IPS-20b (cell line): ENCODE data around the gene MOB3B.

ENCODE experiments used
- H3K27ac ChIP-seq: one replicate; pipeline ENCODE4 v1.5.1; 2013; ENCODE audit warnings: low read length
- H3K27me3 ChIP-seq: 2 replicates; pipeline ENCODE4 v1.6.1; 2013; ENCODE audit warnings: mild to moderate bottlenecking, low read length, inconsistent platforms; ENCODE audit not compliant: insufficient read depth
- H3K36me3 ChIP-seq: 2 replicates; pipeline ENCODE4 v1.6.1; 2013; ENCODE audit warnings: low read depth, mild to moderate bottlenecking, inconsistent platforms, low read length, moderate library complexity; ENCODE audit not compliant: insufficient read depth
- H3K4me1 ChIP-seq: 2 replicates; pipeline ENCODE4 v1.6.1; 2013; ENCODE audit warnings: mild to moderate bottlenecking, control low read depth, inconsistent platforms, low read length, moderate library complexity; ENCODE audit not compliant: insufficient read depth
- H3K4me3 ChIP-seq: 2 replicates; pipeline ENCODE4 v1.5.1; 2013; ENCODE audit warnings: mild to moderate bottlenecking, low read length, inconsistent platforms
- H3K9ac ChIP-seq: 2 replicates; pipeline ENCODE4 v1.6.1; 2013; ENCODE audit warnings: low read depth, mild to moderate bottlenecking, inconsistent platforms, low read length, moderate library complexity
- H3K9me3 ChIP-seq: 2 replicates; pipeline ENCODE4 v1.6.1; 2013; ENCODE audit warnings: mild to moderate bottlenecking, low read depth, low read length, inconsistent platforms; ENCODE audit not compliant: insufficient read depth

Gene MOB3B

GRCh38 chr9:27350382-27350976 lies 179.1 kb downstream of the MOB3B start:
- H3K36me3 ChIP-seq: no peaks in the 10 kb centered on the region
- peaks cover 30% of the 10 kb centered on the region for H3K4me1 ChIP-seq
- no peak overlapping the region for H3K27ac ChIP-seq
- no peak overlapping the region for H3K9ac ChIP-seq
- H3K27me3 ChIP-seq: no peaks in the 10 kb centered on the region
- no peaks in the 10 kb centered on the region for H3K9me3 ChIP-seq
- no peak overlapping the region for H3K4me3 ChIP-seq

GRCh38 chr9:27349698-27350080 lies 179.9 kb downstream of the MOB3B start:
- Histone ChIP-seq H3K4me1 (peaks cover 30% of the 10 kb centered on the region), H3K4me3 (no peak overlapping the region), H3K36me3 (no peaks in the 10 kb centered on the region), H3K27ac (no peak overlapping the region), H3K27me3 (no peaks in the 10 kb centered on the region), H3K9ac (no peak overlapping the region), H3K9me3 (no peaks in the 10 kb centered on the region)

- Histone ChIP-seq H3K9ac (no peak overlapping the region), H3K9me3 (no peaks in the 10 kb centered on the region), H3K27ac (no peak overlapping the region), H3K4me3 (no peak overlapping the region), H3K36me3 (no peaks in the 10 kb centered on the region), H3K27me3 (no peaks in the 10 kb centered on the region), H3K4me1 (peaks cover 27% of the 10 kb centered on the region)
These were observed 180.6 kb downstream of the MOB3B start for GRCh38 chr9:27348785-27349697.

GRCh38 chr9:27347889-27348288 lies 181.7 kb downstream of the MOB3B start:
- Histone ChIP-seq H3K9ac (no peak overlapping the region), H3K27me3 (no peaks in the 10 kb centered on the region), H3K4me3 (no peak overlapping the region), H3K9me3 (no peaks in the 10 kb centered on the region), H3K36me3 (no peaks in the 10 kb centered on the region), H3K27ac (no peak overlapping the region), H3K4me1 (peaks cover 15% of the 10 kb centered on the region; the same call in 1 of the 2 replicates)

- Histone ChIP-seq H3K36me3 (no peaks in the 10 kb centered on the region), H3K4me3 (no peak overlapping the region), H3K4me1 (peaks cover 19% of the 10 kb centered on the region; the same call in 1 of the 2 replicates), H3K9ac (no peak overlapping the region), H3K9me3 (no peaks in the 10 kb centered on the region), H3K27me3 (no peaks in the 10 kb centered on the region), H3K27ac (no peak overlapping the region)
These were observed 184.8 kb downstream of the MOB3B start for GRCh38 chr9:27344776-27345175.

GRCh38 chr9:27341545-27342294 lies 187.9 kb downstream of the MOB3B start:
- Histone ChIP-seq H3K36me3 (no peaks in the 10 kb centered on the region), H3K4me3 (no peak overlapping the region), H3K27ac (no peak overlapping the region), H3K4me1 (peaks cover 10% of the 10 kb centered on the region; the same call in 1 of the 2 replicates), H3K27me3 (no peaks in the 10 kb centered on the region), H3K9ac (no peak overlapping the region), H3K9me3 (no peaks in the 10 kb centered on the region)

GRCh38 chr9:27340961-27341511 lies 188.6 kb downstream of the MOB3B start:
- Histone ChIP-seq H3K36me3 (no peaks in the 10 kb centered on the region), H3K27me3 (no peaks in the 10 kb centered on the region), H3K9me3 (no peaks in the 10 kb centered on the region)

GRCh38 chr9:27340285-27340674 lies 189.3 kb downstream of the MOB3B start:
- Histone ChIP-seq H3K27ac (no peak overlapping the region), H3K4me1 (peaks cover 20% of the 10 kb centered on the region; the same call in 1 of the 2 replicates), H3K9me3 (no peaks in the 10 kb centered on the region)

More at GRCh38 chr9:27340961-27341511, 188.6 kb downstream of the MOB3B start:
- Histone ChIP-seq H3K4me1 (peaks cover 16% of the 10 kb centered on the region; the same call in 1 of the 2 replicates), H3K9ac (no peak overlapping the region), H3K4me3 (no peak overlapping the region), H3K27ac (no peak overlapping the region)

GRCh38 chr9:27339661-27340284 lies 189.8 kb downstream of the MOB3B start:
- Histone ChIP-seq H3K9ac (no peak overlapping the region), H3K4me1 (peaks cover 20% of the 10 kb centered on the region; the same call in 1 of the 2 replicates), H3K9me3 (no peaks in the 10 kb centered on the region), H3K27me3 (no peaks in the 10 kb centered on the region), H3K4me3 (no peak overlapping the region), H3K36me3 (no peaks in the 10 kb centered on the region), H3K27ac (no peak overlapping the region)

More at GRCh38 chr9:27340285-27340674, 189.3 kb downstream of the MOB3B start:
- Histone ChIP-seq H3K36me3 (no peaks in the 10 kb centered on the region), H3K27me3 (no peaks in the 10 kb centered on the region), H3K9ac (no peak overlapping the region), H3K4me3 (no peak overlapping the region)

- Histone ChIP-seq H3K9ac (no peak overlapping the region), H3K4me1 (peaks cover 30% of the 10 kb centered on the region), H3K27me3 (no peaks in the 10 kb centered on the region), H3K9me3 (no peaks in the 10 kb centered on the region), H3K27ac (no peak overlapping the region), H3K36me3 (no peaks in the 10 kb centered on the region), H3K4me3 (no peak overlapping the region)
These were observed 191.1 kb downstream of the MOB3B start for GRCh38 chr9:27338527-27338903.
